K562 (cell line): ENCODE measurements around the gene PDE4D. TPM values are rescaled to one million over a fixed set of nuclear protein-coding genes. Genes with fewer than 3 reads are reported as not detected.

Source experiments
- ATAC-seq: fragments of 200-7000 bp; cut with Tn5 transposase; 3 replicates; pipeline ENCODE4 v1.9.1; 2020; ENCODE audit warnings: moderate library complexity
- BruUV-seq: library from RNA; stranded (reverse); fragments of 400-500 nt; replicated peaks from 2 replicates; lab custom pipeline; 2021; lab: Mats Ljungman, UMichigan
- CTCF ChIA-PET: fragments of 300-600 bp; formaldehyde crosslinking; extraction: SDS; loops from one replicate; lab custom pipeline; 2021; ENCODE audit warnings: low intra/inter-chr PET ratio; lab: Yijun Ruan, JAX
- POLR2A ChIA-PET: fragments of 300-600, 350-650 bp; sonication (Branson Sonifier 250); formaldehyde crosslinking; extraction: SDS; loops from one replicate; lab custom pipeline; 2021; ENCODE audit warnings: antibody characterized with exemption, inconsistent platforms; lab: Yijun Ruan, JAX
- DNase-seq, 4 experiments: peaks; one replicate each; pipeline versions ENCODE4 v3.0.0 to v3.0.0-alpha.2; 2011 to 2018; ENCODE audit warnings: low spot score in 3 of 4, mixed read lengths in 3 of 4; ENCODE audit errors: extremely low read depth in 1 of 4
- FAIRE-seq: peaks from 2 replicates; lab custom pipeline; 2011; peaks lifted over from hg19 to GRCh38; lab: Jason Lieb, UNC
- H2AFZ ChIP-seq: 2 replicates; pipeline ENCODE4 v1.6.0; 2011; ENCODE audit warnings: low read depth, low read length, control low read depth, inconsistent platforms
- H3K27ac ChIP-seq: fragments of 200-600 bp; 3 replicates; pipeline ENCODE4 v1.8.0; 2011; ENCODE audit warnings: low read depth, mild to moderate bottlenecking, control low read depth, inconsistent platforms, low read length, moderate library complexity, mixed read lengths; ENCODE audit errors: extremely low read depth
- H3K27me3 ChIP-seq, 2 experiments: fragments of 300-600 bp in 1 of 2; 2 replicates in 1 of 2; 3 replicates in 1 of 2; pipeline versions ENCODE4 v1.6.0 to v1.8.0; 2011; ENCODE audit warnings: inconsistent platforms in 2 of 2, low read length in 2 of 2, mild to moderate bottlenecking in 1 of 2, mixed read lengths in 1 of 2, moderate library complexity in 1 of 2; ENCODE audit not compliant: control insufficient read depth in 2 of 2, insufficient read depth in 2 of 2
- H3K36me3 ChIP-seq: fragments of 300-600 bp; 3 replicates; pipeline ENCODE4 v1.8.0; 2011; ENCODE audit warnings: mild to moderate bottlenecking, low read length, inconsistent platforms; ENCODE audit not compliant: control insufficient read depth, insufficient read depth
- H3K4me1 ChIP-seq, 2 experiments: fragments of 200-600 bp in 1 of 2; replicated peaks in 1 of 2; 2 replicates in 1 of 2; 3 replicates in 1 of 2; pipeline versions ENCODE4 v1.5.1 to v1.8.0; 2011; ENCODE audit warnings: inconsistent platforms in 2 of 2, low read length in 2 of 2, mild to moderate bottlenecking in 1 of 2, mixed read lengths in 1 of 2, moderate library complexity in 1 of 2; ENCODE audit not compliant: control insufficient read depth in 2 of 2, insufficient read depth in 2 of 2
- H3K4me2 ChIP-seq: 2 replicates; pipeline ENCODE4 v1.6.1; 2011; ENCODE audit warnings: low read length, control low read depth, inconsistent platforms, mixed read lengths; ENCODE audit not compliant: insufficient read depth
- H3K4me3 ChIP-seq: fragments of 200-600 bp; sonication (generic), shearing (Covaris generic); 2 replicates; pipeline ENCODE4 v1.5.1; 2016; ENCODE audit warnings: control low read depth, inconsistent platforms
- H3K79me2 ChIP-seq: fragments of 200-600 bp; 3 replicates; pipeline ENCODE4 v1.8.0; 2011; ENCODE audit warnings: low read length, inconsistent platforms; ENCODE audit not compliant: control insufficient read depth, insufficient read depth
- H3K9ac ChIP-seq, 2 experiments: 2 replicates each; pipeline versions ENCODE4 v1.6.0 to v1.6.1; 2011; ENCODE audit warnings: low read depth in 2 of 2, low read length in 2 of 2, control low read depth in 1 of 2, inconsistent platforms in 1 of 2, mild to moderate bottlenecking in 1 of 2, mixed read lengths in 1 of 2; ENCODE audit not compliant: insufficient read depth in 1 of 2
- H3K9me1 ChIP-seq: one replicate; pipeline ENCODE4 v1.6.0; 2011; ENCODE audit warnings: inconsistent platforms, mild to moderate bottlenecking, low read length, moderate library complexity; ENCODE audit not compliant: control insufficient read depth, insufficient read depth
- H3K9me3 ChIP-seq: replicated peaks from 2 replicates; pipeline ENCODE4 v1.5.1; 2011; ENCODE audit warnings: low read depth, low read length, inconsistent platforms; ENCODE audit not compliant: control insufficient read depth, insufficient read depth
- H4K20me1 ChIP-seq: replicated peaks from 2 replicates; pipeline ENCODE4 v1.6.1; 2011; ENCODE audit warnings: low read length, inconsistent platforms, mixed read lengths; ENCODE audit not compliant: control insufficient read depth, insufficient read depth
- BHLHE40 ChIP-seq: IDR thresholded peaks from 2 replicates; pipeline ENCODE4 v1.6.1; 2011; ENCODE audit warnings: low read length, improper control_type of control experiment
- DEAF1 ChIP-seq: fragments of 450-650 bp; formaldehyde crosslinking; IDR thresholded peaks from 2 replicates; pipeline ENCODE4 v1.4.0; 2020; ENCODE audit warnings: mild to moderate bottlenecking, moderate library complexity
- GATAD2B ChIP-seq: fragments of 450-650 bp; IDR thresholded peaks from 2 replicates; pipeline ENCODE4 v1.6.1; 2017; ENCODE audit warnings: mild to moderate bottlenecking, borderline replicate concordance
- MTA1 ChIP-seq: fragments of 450-650 bp; IDR thresholded peaks from 2 replicates; pipeline ENCODE4 v1.6.1; 2017; ENCODE audit warnings: borderline replicate concordance
- POLR2AphosphoS2 ChIP-seq: IDR thresholded peaks from 2 replicates; pipeline ENCODE4 v1.6.1; 2012; ENCODE audit warnings: low read length, improper control_type of control experiment
- SOX6 ChIP-seq: fragments of 450-650 bp; IDR thresholded peaks from 2 replicates; pipeline ENCODE4 v1.6.1; 2014; ENCODE audit warnings: mild to moderate bottlenecking
- TCF7 ChIP-seq: sonication (generic); IDR thresholded peaks from 2 replicates; pipeline ENCODE4 v1.6.1; 2016; ENCODE audit warnings: antibody characterized with exemption, borderline replicate concordance
- ZBTB26 ChIP-seq: fragments of 450-650 bp; formaldehyde crosslinking; IDR thresholded peaks from 2 replicates; pipeline ENCODE4 v1.4.0; 2022; ENCODE audit warnings: missing genetic modification characterization
- ZNF551 ChIP-seq: fragments of 250-450 bp; sonication (Bioruptor Pico); IDR thresholded peaks from 2 replicates; pipeline ENCODE4 v1.5.0; 2021; ENCODE audit warnings: mild to moderate bottlenecking, moderate library complexity
- WGBS: fragments of 100-300 bp; shearing (Covaris generic); methylation state at CpG from one replicate; pipeline ENCODE4 v1.1.6; 2016; ENCODE audit warnings: low coverage, mixed read lengths; ENCODE audit not compliant: insufficient coverage; ENCODE audit errors: missing lambda C conversion rate; 5-methylcytosine and 5-hydroxymethylcytosine counted together
- in situ Hi-C: fragments of 300-500 bp; cut with MboI; formaldehyde crosslinking; loops from 4 replicates; pipeline ENCODE4 v1.15.0; 2018; ENCODE audit warnings: inconsistent platforms, mixed read lengths
- intact Hi-C: fragments of 100-400 bp; cut with micrococcal nuclease; formaldehyde crosslinking; loops from 2 replicates; pipeline ENCODE4 v1.14.2; 2022
- polyA plus RNA-seq, 8 experiments: library from polyadenylated mRNA; depleted of rRNA in 4 of 8; stranded (reverse) in 5 of 8; unstranded in 3 of 8; fragments of >200 nt; fragmentation: Nextera tagmentation in 2 of 8; fragmentation: Illumina TruSeq in 1 of 8; extraction: Ambion mirVana in 2 of 8; extraction: Trizol in 1 of 8; gene quantifications; 2 replicates each; pipeline versions ENCODE4 v1.2.1 to v1.2.3, GENCODE V29; 2011 to 2014; ENCODE audit warnings: inconsistent platforms in 1 of 8, missing spikeins in 1 of 8
- total RNA-seq, 7 experiments: library from RNA; depleted of rRNA in 6 of 7; stranded (reverse); fragments of >200 nt in 6 of 7; fragmentation: Illumina TruSeq in 2 of 7; extraction: Trizol in 2 of 7; gene quantifications; 2 replicates each; pipeline versions ENCODE4 v1.2.1 to v1.2.3, GENCODE V29; 2011 to 2021; ENCODE audit warnings: low replicate concordance in 1 of 7

The PDE4D gene
- total and polyA plus RNA-seq, 9 of the 15 experiments (the other 6 are each of a cell fraction or from before 2014, with no cell fraction given): 0.04 to 0.46 (median 0.13) TPM

GRCh38 chr5:59346982-59347381 lies 546.5 kb downstream of the PDE4D start:
- Histone ChIP-seq H3K9me1 (no peaks in the 10 kb centered on the region), H3K4me1 (no peaks in the 10 kb centered on the region), H2AFZ (no peak overlapping the region), H3K9me3 (0 out of 2 replicates have a peak, but pooled peaks cover 1% of the 10 kb centered on the region), H3K4me2 (no peak overlapping the region), H3K79me2 (no peaks in the 10 kb centered on the region), H3K4me3 (no peak overlapping the region), H3K36me3 (no peaks in the 10 kb centered on the region), H3K27me3 (no peaks in the 10 kb centered on the region), H4K20me1 (no peaks in the 10 kb centered on the region), H3K9ac (no peak overlapping the region), H3K27ac (no peak overlapping the region)
- BruUV-seq: no TSS peak
- intact Hi-C loops (no loop called here), in situ Hi-C loops (no loop called here)
- FAIRE-seq (no peak), ATAC-seq (no peak), DNase-seq (no peak)
- WGBS: 0% methylated on average over 1 of the region's 1 CpG
- TF ChIP-seq ZBTB26: no peak
- ChIA-PET CTCF (no interaction called here), POLR2A (no interaction called here)

GRCh38 chr5:59346514-59346913 lies 547.0 kb downstream of the PDE4D start:
- Histone ChIP-seq H3K79me2 (no peaks in the 10 kb centered on the region), H2AFZ (no peak overlapping the region), H3K36me3 (no peaks in the 10 kb centered on the region), H3K9me1 (no peaks in the 10 kb centered on the region), H3K9me3 (0 out of 2 replicates have a peak, but pooled peaks cover 1% of the 10 kb centered on the region), H4K20me1 (no peaks in the 10 kb centered on the region), H3K4me3 (no peak overlapping the region), H3K4me2 (no peak overlapping the region), H3K27me3 (no peaks in the 10 kb centered on the region), H3K27ac (no peak overlapping the region), H3K9ac (no peak overlapping the region), H3K4me1 (no peaks in the 10 kb centered on the region)
- TF ChIP-seq TCF7 (no peak), SOX6 (no peak), ZNF551 (CRISPR knock-in tag) (no peak), MTA1 (no peak), DEAF1 (CRISPR knock-in tag) (no peak), BHLHE40 (no peak), GATAD2B (no peak), POLR2AphosphoS2 (no peak)
- ATAC-seq (no peak), FAIRE-seq (no peak), DNase-seq (no peak)
- CTCF ChIA-PET: no interaction called here
- BruUV-seq: no TSS peak
- intact Hi-C loops (no loop called here), in situ Hi-C loops (no loop called here)
- POLR2A ChIA-PET: no interaction called here
- WGBS: 2% methylated on average over 7 of the region's 7 CpGs
